Panc1 (cell line): ENCODE data around the gene CHMP4A.

Experiments used
- CTCF ChIP-seq: fragments of 450-650 bp; IDR thresholded peaks from 2 replicates; pipeline ENCODE4 v1.5.1; 2017; ENCODE audit warnings: mild to moderate bottlenecking
- POLR2AphosphoS5 ChIP-seq: IDR thresholded peaks from 2 replicates; pipeline ENCODE4 v1.6.1; 2012; ENCODE audit warnings: mild to moderate bottlenecking, low read depth, low read length, moderate library complexity
- SIN3A ChIP-seq: IDR thresholded peaks from 2 replicates; pipeline ENCODE4 v1.6.1; 2012; ENCODE audit warnings: low read depth, mild to moderate bottlenecking, low read length, moderate library complexity, borderline replicate concordance; ENCODE audit not compliant: insufficient read depth
- TCF7L2 ChIP-seq: IDR thresholded peaks from 2 replicates; pipeline ENCODE4 v1.6.1; 2011; ENCODE audit warnings: mild to moderate bottlenecking, low read depth, low read length, inconsistent platforms
- TF ChIP-seq, protein P1 (sequence below), 2 experiments: IDR thresholded peaks; 2 replicates each; pipeline ENCODE4 v1.6.1; 2011 to 2012; ENCODE audit warnings: low read depth in 2 of 2, control low read depth in 1 of 2, low read length in 1 of 2, mild to moderate bottlenecking in 1 of 2, moderate library complexity in 1 of 2; ENCODE audit not compliant: insufficient read depth in 1 of 2

DNA sequence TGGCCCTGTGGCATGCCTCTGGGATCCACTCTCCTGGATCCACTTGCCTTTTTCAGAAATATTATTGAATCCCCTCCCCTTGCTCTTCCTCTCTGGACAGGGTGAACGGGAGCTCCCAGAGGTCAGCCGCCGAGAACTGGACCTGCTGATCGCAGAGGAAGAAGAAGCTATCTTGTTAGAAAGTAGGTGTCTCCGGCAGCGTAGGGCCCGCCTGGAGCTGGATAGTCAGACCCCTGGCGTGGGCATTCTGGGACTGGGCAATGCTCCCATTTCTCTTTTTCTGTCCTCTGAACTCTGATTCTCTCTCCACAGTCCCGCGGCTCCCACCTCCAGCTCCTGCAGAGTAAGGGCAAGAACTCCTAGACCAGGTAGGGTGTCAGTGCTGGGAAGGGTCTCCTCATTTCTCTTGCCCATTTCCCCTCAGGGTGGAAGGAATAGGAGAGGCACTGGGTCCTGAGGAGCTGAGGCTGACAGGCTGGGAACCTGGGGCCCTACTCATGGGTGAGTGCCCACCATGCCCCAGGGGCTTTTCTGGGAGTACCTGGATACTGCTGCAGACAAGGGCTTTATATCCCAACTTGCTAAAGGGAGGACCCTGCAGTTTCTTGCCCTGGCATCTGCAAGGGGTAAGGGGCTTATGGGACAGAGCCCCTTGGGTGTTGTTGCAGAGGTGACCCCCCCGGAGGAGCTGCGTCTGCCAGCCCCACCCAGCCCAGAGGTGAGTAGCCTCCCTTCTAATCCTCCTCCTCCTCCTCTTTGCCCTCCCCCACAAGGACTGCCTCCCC, 36.1 kb downstream of the CHMP4A start:
- TF ChIP-seq CTCF (no peak), SIN3A (no peak), POLR2AphosphoS5 (no peak), TCF7L2 (no peak)
- TF ChIP-seq, protein P1, sequence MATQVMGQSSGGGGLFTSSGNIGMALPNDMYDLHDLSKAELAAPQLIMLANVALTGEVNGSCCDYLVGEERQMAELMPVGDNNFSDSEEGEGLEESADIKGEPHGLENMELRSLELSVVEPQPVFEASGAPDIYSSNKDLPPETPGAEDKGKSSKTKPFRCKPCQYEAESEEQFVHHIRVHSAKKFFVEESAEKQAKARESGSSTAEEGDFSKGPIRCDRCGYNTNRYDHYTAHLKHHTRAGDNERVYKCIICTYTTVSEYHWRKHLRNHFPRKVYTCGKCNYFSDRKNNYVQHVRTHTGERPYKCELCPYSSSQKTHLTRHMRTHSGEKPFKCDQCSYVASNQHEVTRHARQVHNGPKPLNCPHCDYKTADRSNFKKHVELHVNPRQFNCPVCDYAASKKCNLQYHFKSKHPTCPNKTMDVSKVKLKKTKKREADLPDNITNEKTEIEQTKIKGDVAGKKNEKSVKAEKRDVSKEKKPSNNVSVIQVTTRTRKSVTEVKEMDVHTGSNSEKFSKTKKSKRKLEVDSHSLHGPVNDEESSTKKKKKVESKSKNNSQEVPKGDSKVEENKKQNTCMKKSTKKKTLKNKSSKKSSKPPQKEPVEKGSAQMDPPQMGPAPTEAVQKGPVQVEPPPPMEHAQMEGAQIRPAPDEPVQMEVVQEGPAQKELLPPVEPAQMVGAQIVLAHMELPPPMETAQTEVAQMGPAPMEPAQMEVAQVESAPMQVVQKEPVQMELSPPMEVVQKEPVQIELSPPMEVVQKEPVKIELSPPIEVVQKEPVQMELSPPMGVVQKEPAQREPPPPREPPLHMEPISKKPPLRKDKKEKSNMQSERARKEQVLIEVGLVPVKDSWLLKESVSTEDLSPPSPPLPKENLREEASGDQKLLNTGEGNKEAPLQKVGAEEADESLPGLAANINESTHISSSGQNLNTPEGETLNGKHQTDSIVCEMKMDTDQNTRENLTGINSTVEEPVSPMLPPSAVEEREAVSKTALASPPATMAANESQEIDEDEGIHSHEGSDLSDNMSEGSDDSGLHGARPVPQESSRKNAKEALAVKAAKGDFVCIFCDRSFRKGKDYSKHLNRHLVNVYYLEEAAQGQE (IDR thresholded peaks at IDR 0.05; ENCODE audit: insufficient read depth in 1 of 2, low read depth in 2 of 2, low read length in 1 of 2) = no peak
